Measurements from ENCODE around the gene ARHGEF28. TPM values are rescaled to one million over a fixed set of nuclear protein-coding genes. Genes with fewer than 3 reads are reported as not detected.

The ARHGEF28 gene
- total and polyA plus RNA-seq, 8 donors = 13.9 to 156 (median 55.7) TPM

DNA sequence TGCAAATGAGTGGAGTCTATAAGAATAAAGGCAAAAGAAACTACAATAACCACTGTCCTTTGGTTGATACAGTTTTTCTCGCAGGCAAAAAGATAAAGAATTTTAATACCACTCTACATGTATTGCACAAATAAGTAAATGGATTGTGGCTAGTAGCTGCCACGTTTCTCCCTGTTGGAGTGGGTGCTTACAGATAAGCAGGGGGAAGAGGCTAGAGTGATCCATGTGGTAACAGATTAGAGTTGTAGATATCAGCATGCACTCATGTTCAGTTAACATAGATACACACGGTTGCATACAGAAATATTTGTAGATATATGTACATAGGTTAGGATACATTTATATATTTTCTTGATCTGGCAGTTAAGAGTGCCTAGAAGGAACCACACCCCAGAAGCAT is 179.5 kb downstream of the ARHGEF28 start:
- 29 to 50% (median 42%) methylated on average over 3 of the region's 3 CpGs for WGBS, 5 donors
- intact Hi-C loops (cut with DNase I; ENCODE audit: low total_unique reads) = no loop called here
- Histone ChIP-seq H3K4me1 (no peaks in the 10 kb centered on the region), H3K27me3 (no peaks in the 10 kb centered on the region), H3K27ac (no peak overlapping the region), H3K36me3 (peaks cover 0 to 9% (median 3%) of the 10 kb centered on the region in 4 donors), H3K4me3 (no peak overlapping the region), H3K9me3 (no peaks in the 10 kb centered on the region)
- TF ChIP-seq POLR2A (IDR thresholded peaks at IDR 0.05) (no peak), EP300 (IDR thresholded peaks at IDR 0.05) (no peak), POLR2AphosphoS5 (IDR thresholded peaks at IDR 0.05) (no peak)
- TF ChIP-seq, protein P1, sequence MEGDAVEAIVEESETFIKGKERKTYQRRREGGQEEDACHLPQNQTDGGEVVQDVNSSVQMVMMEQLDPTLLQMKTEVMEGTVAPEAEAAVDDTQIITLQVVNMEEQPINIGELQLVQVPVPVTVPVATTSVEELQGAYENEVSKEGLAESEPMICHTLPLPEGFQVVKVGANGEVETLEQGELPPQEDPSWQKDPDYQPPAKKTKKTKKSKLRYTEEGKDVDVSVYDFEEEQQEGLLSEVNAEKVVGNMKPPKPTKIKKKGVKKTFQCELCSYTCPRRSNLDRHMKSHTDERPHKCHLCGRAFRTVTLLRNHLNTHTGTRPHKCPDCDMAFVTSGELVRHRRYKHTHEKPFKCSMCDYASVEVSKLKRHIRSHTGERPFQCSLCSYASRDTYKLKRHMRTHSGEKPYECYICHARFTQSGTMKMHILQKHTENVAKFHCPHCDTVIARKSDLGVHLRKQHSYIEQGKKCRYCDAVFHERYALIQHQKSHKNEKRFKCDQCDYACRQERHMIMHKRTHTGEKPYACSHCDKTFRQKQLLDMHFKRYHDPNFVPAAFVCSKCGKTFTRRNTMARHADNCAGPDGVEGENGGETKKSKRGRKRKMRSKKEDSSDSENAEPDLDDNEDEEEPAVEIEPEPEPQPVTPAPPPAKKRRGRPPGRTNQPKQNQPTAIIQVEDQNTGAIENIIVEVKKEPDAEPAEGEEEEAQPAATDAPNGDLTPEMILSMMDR (IDR thresholded peaks at IDR 0.05) = no peak
- DNase-seq = no peak

DNA sequence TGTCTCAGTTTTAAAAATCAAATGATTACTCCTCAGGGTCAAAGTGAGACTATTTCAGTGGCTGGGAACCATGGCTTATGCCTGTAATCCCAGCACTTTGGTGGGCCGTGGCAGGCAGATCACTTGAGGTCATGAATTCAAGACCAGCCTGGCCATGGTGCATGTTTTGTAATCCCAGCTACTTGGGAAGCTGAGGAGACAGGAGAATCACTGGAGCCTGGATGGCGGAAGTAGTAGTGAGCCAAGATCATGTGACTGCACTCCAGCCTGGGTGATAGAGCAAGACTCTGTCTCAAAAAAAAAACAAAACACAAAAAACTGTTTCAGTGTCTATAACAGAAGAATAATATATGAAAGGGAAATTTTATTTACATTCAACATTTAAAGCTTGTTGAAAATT is 182.9 kb downstream of the ARHGEF28 start:
- no peak overlapping the region for H3K4me3 ChIP-seq
- no peaks in the 10 kb centered on the region for H3K4me1 ChIP-seq
- TF ChIP-seq POLR2AphosphoS5 (IDR thresholded peaks at IDR 0.05) (no peak), POLR2A (IDR thresholded peaks at IDR 0.05) (no peak), EP300 (IDR thresholded peaks at IDR 0.05) (no peak)
- TF ChIP-seq, protein P1 (IDR thresholded peaks at IDR 0.05) = no peak
- H3K27me3 ChIP-seq = no peaks in the 10 kb centered on the region
- WGBS, 5 donors = 87 to 95% (median 90%) methylated on average over 2 of the region's 2 CpGs
- intact Hi-C loops (cut with DNase I; ENCODE audit: low total_unique reads) = no loop called here
- no peaks in the 10 kb centered on the region for H3K9me3 ChIP-seq
- no peak overlapping the region for H3K27ac ChIP-seq
- DNase-seq = no peak
- H3K36me3 ChIP-seq = peaks cover 0 to 15% (median 3%) of the 10 kb centered on the region in 4 donors

DNA sequence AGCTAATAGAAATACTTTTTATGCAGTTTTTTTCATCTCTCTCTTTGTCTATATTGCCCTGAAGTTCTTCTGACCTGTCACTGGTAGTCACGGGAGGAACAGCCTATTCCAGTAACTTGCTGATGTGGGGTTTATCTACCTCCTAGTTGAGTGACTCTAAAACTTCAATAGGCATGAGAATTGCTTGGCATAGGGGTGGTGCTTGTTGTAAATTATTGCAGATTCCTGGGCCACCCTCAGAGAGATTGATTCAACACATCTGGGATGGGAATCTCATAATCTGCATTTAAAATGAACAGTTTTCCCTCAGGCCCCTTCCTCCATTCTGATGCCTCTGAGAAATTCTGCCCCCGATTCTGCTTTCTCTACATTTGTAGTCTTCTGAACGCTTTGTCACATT is 184.4 kb downstream of the ARHGEF28 start:
- Histone ChIP-seq H3K27me3 (no peaks in the 10 kb centered on the region), H3K27ac (no peak overlapping the region), H3K4me1 (no peaks in the 10 kb centered on the region), H3K9me3 (no peaks in the 10 kb centered on the region), H3K4me3 (no peak overlapping the region), H3K36me3 (peaks cover 0 to 12% (median 3%) of the 10 kb centered on the region in 4 donors)
- no peak for TF ChIP-seq POLR2A (IDR thresholded peaks at IDR 0.05)
- no peak for DNase-seq
- intact Hi-C loops (cut with DNase I; ENCODE audit: low total_unique reads) = no loop called here
- 91 to 95% (median 94%) methylated on average over 3 of the region's 3 CpGs for WGBS, 5 donors

DNA sequence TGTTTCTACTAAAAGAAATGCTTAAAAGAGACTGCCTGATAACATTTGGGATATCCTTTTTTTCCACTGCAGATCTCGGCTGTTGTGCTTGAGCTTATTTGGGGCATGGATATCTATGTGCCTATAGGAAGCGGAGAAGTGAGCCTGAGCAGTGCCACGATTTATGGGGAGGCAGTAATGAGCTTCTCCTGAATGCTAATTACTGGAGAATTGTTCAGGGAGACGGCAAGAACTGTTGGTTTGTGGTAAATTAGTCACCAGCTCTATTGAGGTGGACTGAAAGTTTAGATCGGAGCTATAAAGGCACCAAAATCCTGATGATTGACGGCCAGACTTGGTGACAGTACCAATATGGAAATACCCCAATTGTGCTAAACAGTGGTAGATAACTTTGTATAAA is 186.5 kb downstream of the ARHGEF28 start:
- H3K27me3 ChIP-seq = no peaks in the 10 kb centered on the region
- DNase-seq = no peak
- no peaks in the 10 kb centered on the region for H3K4me1 ChIP-seq
- no peak overlapping the region for H3K4me3 ChIP-seq
- 56 to 84% (median 75%) methylated on average over 6 of the region's 6 CpGs for WGBS, 5 donors
- H3K27ac ChIP-seq = no peak overlapping the region
- no peaks in the 10 kb centered on the region for H3K9me3 ChIP-seq
- peaks cover 0 to 12% (median 3%) of the 10 kb centered on the region in 4 donors for H3K36me3 ChIP-seq
- no peak for TF ChIP-seq POLR2AphosphoS5 (IDR thresholded peaks at IDR 0.05)
- no peak for TF ChIP-seq POLR2A (IDR thresholded peaks at IDR 0.05)
- TF ChIP-seq, protein P1 (IDR thresholded peaks at IDR 0.05) = no peak
- TF ChIP-seq EP300 (IDR thresholded peaks at IDR 0.05) = no peak
- intact Hi-C loops (cut with DNase I; ENCODE audit: low total_unique reads) = no loop called here

DNA sequence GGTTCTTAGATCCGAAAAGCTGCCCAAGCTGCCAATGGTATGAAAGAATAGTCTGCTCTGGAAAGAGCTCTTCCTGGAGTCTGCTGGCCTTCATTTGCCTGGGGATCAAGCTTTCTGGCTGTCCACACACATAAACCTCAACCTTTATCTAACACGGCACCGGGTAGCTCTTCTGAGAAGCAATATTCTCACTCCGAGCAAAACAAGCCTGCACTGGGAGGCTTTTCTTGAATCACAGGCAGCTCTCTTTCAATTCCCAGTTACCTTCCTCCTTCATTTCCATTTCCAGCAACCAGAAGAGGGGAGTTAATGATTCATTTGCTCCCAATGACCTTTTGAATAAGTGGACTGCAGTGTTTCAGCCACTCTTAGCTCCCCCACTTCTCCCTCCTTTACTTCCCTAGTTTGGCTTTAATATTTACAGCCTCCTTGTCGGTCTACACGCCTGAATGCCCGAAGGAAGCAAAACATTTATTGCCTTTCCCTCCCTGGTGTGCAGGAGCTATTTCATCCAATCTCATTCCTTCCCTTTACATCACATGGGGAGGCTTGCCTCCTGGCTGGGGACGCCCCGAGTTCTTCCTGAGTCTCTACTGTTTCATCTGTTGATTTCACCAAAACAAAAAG is 187.1 kb downstream of the ARHGEF28 start:
- no peak overlapping the region for H3K4me3 ChIP-seq
- TF ChIP-seq POLR2AphosphoS5 (IDR thresholded peaks at IDR 0.05) (no peak), EP300 (IDR thresholded peaks at IDR 0.05) (no peak), POLR2A (IDR thresholded peaks at IDR 0.05) (no peak)
- TF ChIP-seq, protein P1 (IDR thresholded peaks at IDR 0.05) = no peak
- H3K9me3 ChIP-seq = no peaks in the 10 kb centered on the region
- DNase-seq = peak in 1 of 2 donors; percentile 35
- no peak overlapping the region for H3K27ac ChIP-seq
- H3K27me3 ChIP-seq = no peaks in the 10 kb centered on the region
- no peaks in the 10 kb centered on the region for H3K4me1 ChIP-seq
- WGBS, 5 donors = 58 to 65% (median 61%) methylated on average over 9 of the region's 9 CpGs
- intact Hi-C loops (cut with DNase I; ENCODE audit: low total_unique reads) = no loop called here
- H3K36me3 ChIP-seq = peaks cover 0 to 12% (median 1%) of the 10 kb centered on the region in 4 donors
